ENCODE data around the gene FMNL1. TPM values are rescaled to one million over a fixed set of nuclear protein-coding genes. Genes with fewer than 3 reads are reported as not detected.
A peak's percentile ranks its signal among the peaks of the same experiment; 100 is the strongest.

The FMNL1 gene
- total and polyA plus RNA-seq, 2 donors from 2014 or later, result 2.3 to 32.9 TPM

DNA sequence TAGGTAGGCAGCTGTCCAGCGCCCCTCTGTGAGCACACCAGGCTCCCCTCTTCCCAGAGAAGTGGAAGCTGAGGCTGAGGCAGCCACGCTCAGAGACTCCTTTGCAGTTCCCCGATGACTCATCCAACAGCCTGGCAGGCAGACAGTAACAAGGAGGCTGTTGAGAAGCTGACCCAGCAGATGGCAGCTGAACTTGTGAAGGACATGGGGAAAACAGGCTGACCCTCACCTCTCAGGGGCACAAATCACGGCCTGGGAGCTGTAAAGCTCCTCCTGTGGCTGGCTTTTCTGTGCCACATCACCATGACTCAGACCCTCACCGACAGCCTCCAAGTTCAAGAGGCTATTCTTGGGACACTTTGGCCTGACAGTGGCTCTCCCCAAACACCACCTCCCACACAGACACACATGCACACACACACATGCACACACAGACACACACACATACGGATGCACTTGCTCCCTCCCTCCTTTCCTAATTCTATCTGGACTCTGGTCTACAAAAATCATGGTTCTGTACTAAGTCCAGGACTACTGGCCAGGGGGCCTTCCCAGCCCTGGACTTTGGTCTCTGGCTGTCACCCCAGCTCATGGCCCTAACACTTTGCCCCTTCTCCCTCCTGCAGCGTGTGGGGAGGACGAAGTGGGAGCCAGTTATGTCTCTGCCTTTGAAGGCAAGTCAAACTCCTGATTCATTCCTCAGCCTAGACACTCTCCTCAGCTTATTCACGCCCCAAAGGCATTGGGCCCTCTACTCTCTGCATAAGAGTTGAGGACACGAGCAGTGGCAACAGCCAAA is 71.9 kb downstream of the FMNL1 start:
- DNase-seq (peak in 1 of 5 donors; percentile 87), FAIRE-seq (no peak)
- peak overlapping the region; percentile 15 to 73 for H3K27ac ChIP-seq (ENCODE audit: low read depth in 2 of 2, low read length in 2 of 2)

DNA sequence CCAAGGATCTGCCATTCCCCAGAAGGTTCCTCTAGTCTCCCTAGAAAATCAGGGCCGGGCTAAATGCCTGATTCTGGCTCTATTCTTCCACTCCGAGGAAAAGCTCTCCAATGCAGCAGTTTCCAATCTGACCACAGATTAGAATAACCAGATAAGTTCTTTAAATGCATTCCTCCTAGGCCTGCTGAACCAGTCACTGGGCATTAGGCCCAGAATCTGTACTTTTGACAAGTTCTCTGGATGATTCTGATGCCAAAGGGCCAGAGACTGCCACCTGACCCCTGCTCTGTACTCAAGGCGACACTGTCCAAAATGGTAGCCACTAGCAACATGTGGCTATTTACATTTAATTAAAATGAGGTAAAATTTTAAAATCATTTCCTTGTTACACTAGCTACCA is 72.8 kb downstream of the FMNL1 start:
- TF ChIP-seq CTCF (IDR thresholded peaks at IDR 0.05; ENCODE audit: borderline replicate concordance, extremely low read depth, insufficient read depth), result no peak
- intact Hi-C loops (cut with DNase I), result no loop called here
- FAIRE-seq, result no peak
- Histone ChIP-seq H3K27ac (ENCODE audit: low read depth in 2 of 2, low read length in 2 of 2) (peak overlapping the region; percentile 15 to 73), H3K36me3 (ENCODE audit: control insufficient read depth in 2 of 3, insufficient read depth in 3 of 3, low read length in 3 of 3) (peaks cover 0 to 7% (median 0%) of the 10 kb centered on the region in 3 donors), H3K9me3 (ENCODE audit: control insufficient read depth in 2 of 3, insufficient read depth in 1 of 3, low read length in 3 of 3) (no peaks in the 10 kb centered on the region), H3K27me3 (ENCODE audit: control insufficient read depth, insufficient read depth, low read length) (no peaks in the 10 kb centered on the region), H3K9ac (ENCODE audit: low read length in 3 of 3) (no peak overlapping the region), H3K4me3 (ENCODE audit: low read length in 3 of 3) (no peak overlapping the region), H3K4me1 (ENCODE audit: control insufficient read depth in 2 of 3, insufficient read depth in 2 of 3, low read depth in 1 of 3, low read length in 3 of 3) (peaks cover 4 to 81% (median 63%) of the 10 kb centered on the region in 3 donors)
- DNase-seq, result peak in 1 of 5 donors; percentile 41

More for the DNA sequence above, 71.9 kb downstream of the FMNL1 start:
- intact Hi-C loops (cut with DNase I), result no loop called here
- Histone ChIP-seq H3K4me3 (ENCODE audit: low read length in 3 of 3) (no peak overlapping the region), H3K36me3 (ENCODE audit: control insufficient read depth in 2 of 3, insufficient read depth in 3 of 3, low read length in 3 of 3) (peaks cover 0 to 7% (median 0%) of the 10 kb centered on the region in 3 donors), H3K4me1 (ENCODE audit: control insufficient read depth in 2 of 3, insufficient read depth in 2 of 3, low read depth in 1 of 3, low read length in 3 of 3) (peaks cover 4 to 77% (median 60%) of the 10 kb centered on the region in 3 donors), H3K9ac (ENCODE audit: low read length in 3 of 3) (peak overlapping the region in 1 of 3 donors; percentile 47), H3K9me3 (ENCODE audit: control insufficient read depth in 2 of 3, insufficient read depth in 1 of 3, low read length in 3 of 3) (no peaks in the 10 kb centered on the region), H3K27me3 (ENCODE audit: control insufficient read depth, insufficient read depth, low read length) (no peaks in the 10 kb centered on the region)
- peak; percentile 11 for TF ChIP-seq CTCF (IDR thresholded peaks at IDR 0.05; ENCODE audit: borderline replicate concordance, extremely low read depth, insufficient read depth)

DNA sequence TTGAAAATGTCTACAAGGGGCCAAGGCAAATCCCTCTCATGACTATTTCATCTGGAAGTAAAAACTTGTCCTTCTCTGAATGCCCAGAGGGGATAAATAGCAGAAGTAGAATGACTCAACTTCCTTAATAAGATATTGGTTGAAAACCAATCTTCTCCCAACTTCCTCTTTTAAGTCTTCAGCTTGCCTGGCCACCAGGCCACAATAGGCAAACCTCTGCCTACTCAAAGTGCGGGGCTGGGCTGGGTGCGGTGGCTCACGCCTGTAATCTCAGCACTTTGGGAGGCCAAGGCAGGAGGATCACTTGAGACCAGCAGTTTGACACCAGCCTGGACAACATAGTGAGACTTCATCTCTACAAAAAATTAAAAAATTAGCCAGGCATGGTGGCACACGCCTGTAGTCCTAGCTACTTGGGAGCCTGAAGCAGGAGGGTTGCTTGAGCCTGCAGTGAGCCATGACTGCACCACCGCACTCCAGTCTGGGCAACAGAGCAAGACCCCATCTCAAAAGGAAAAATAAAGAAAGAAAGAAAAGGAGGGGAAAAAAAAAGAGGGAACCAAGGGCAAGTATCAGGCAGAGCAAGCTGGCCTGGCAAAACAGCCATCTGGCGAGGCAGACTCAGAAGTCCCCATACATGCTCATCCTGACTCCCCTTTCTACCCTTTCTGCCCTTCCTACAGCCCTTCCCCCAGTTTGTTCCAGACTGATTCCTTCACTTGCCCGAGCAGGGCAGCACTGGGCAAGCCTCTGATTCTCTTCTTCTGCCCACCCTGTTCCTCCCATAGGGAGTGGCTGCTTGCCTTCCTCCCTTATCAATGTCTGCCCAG is 74.5 kb downstream of the FMNL1 start:
- no peak overlapping the region for H3K4me3 ChIP-seq (ENCODE audit: low read length in 3 of 3)
- H3K4me1 ChIP-seq (ENCODE audit: control insufficient read depth in 2 of 3, insufficient read depth in 2 of 3, low read depth in 1 of 3, low read length in 3 of 3), result peaks cover 4 to 72% (median 55%) of the 10 kb centered on the region in 3 donors
- peak in 1 of 5 donors; percentile 69 for DNase-seq
- no peak for FAIRE-seq
- no peak for TF ChIP-seq CTCF (IDR thresholded peaks at IDR 0.05; ENCODE audit: borderline replicate concordance, extremely low read depth, insufficient read depth)
- H3K27me3 ChIP-seq (ENCODE audit: control insufficient read depth, insufficient read depth, low read length), result no peaks in the 10 kb centered on the region
- no peaks in the 10 kb centered on the region for H3K9me3 ChIP-seq (ENCODE audit: control insufficient read depth in 2 of 3, insufficient read depth in 1 of 3, low read length in 3 of 3)
- no peaks in the 10 kb centered on the region for H3K36me3 ChIP-seq (ENCODE audit: control insufficient read depth in 2 of 3, insufficient read depth in 3 of 3, low read length in 3 of 3)
- no peak overlapping the region for H3K27ac ChIP-seq (ENCODE audit: low read depth in 2 of 2, low read length in 2 of 2)
- no peak overlapping the region for H3K9ac ChIP-seq (ENCODE audit: low read length in 3 of 3)
- intact Hi-C loops (cut with DNase I), result no loop called here

Measured in kidney (tissue), 14 donors.